Inflammatory macrophage (primary cell): ENCODE data around the gene GNAO1.

Source experiments
- DNase-seq, 2 donors: peaks; one replicate each; pipeline ENCODE4 v3.0.0-alpha.2; 2020 to 2022

GNAO1 gene

GRCh38 chr16:56337131-56337857, 146.0 kb downstream of the GNAO1 start:
- no peak for DNase-seq

GRCh38 chr16:56337858-56338325, 146.6 kb downstream of the GNAO1 start:
- no peak for DNase-seq

GRCh38 chr16:56338566-56339318, 147.5 kb downstream of the GNAO1 start:
- DNase-seq = no peak

GRCh38 chr16:56339431-56340195, 148.3 kb downstream of the GNAO1 start:
- DNase-seq = no peak

- DNase-seq = no peak
Measured at GRCh38 chr16:56340416-56340815, 149.1 kb downstream of the GNAO1 start.

GRCh38 chr16:56340864-56341365, 149.6 kb downstream of the GNAO1 start:
- DNase-seq = no peak

GRCh38 chr16:56341656-56342399, 150.5 kb downstream of the GNAO1 start:
- DNase-seq = no peak

- DNase-seq = no peak
Measured at GRCh38 chr16:56343661-56344517, 152.6 kb downstream of the GNAO1 start.

GRCh38 chr16:56344518-56345405, 153.5 kb downstream of the GNAO1 start:
- no peak for DNase-seq

- DNase-seq = no peak
Measured at GRCh38 chr16:56345406-56346050, 154.2 kb downstream of the GNAO1 start.

GRCh38 chr16:56346131-56346890, 155.0 kb downstream of the GNAO1 start:
- DNase-seq = no peak

GRCh38 chr16:56347166-56347565, 155.9 kb downstream of the GNAO1 start:
- DNase-seq = no peak

- DNase-seq = no peak
Measured at GRCh38 chr16:56347670-56348069, 156.4 kb downstream of the GNAO1 start.

GRCh38 chr16:56348168-56349085, 157.1 kb downstream of the GNAO1 start:
- DNase-seq = no peak

- no peak for DNase-seq
Measured at GRCh38 chr16:56349086-56349415, 157.8 kb downstream of the GNAO1 start.

- no peak for DNase-seq
Measured at GRCh38 chr16:56349711-56350161, 158.4 kb downstream of the GNAO1 start.

- no peak for DNase-seq
Measured at GRCh38 chr16:56350491-56351405, 159.5 kb downstream of the GNAO1 start.
